K562 (cell line): ENCODE data around the gene PLGRKT. TPM values are rescaled to one million over a fixed set of nuclear protein-coding genes. Genes with fewer than 3 reads are reported as not detected.

Source experiments
- ELF4 ChIP-seq: fragments of 450-650 bp; formaldehyde crosslinking; IDR thresholded peaks from 2 replicates; pipeline ENCODE4 v1.4.0; 2022; ENCODE audit warnings: missing genetic modification characterization
- HIVEP1 ChIP-seq: fragments of 250-450 bp; sonication (Bioruptor Pico); IDR thresholded peaks from 2 replicates; pipeline ENCODE4 v1.4.0; 2020; ENCODE audit warnings: mild to moderate bottlenecking
- LEF1 ChIP-seq: fragments of 450-650 bp; IDR thresholded peaks from 2 replicates; pipeline ENCODE4 v1.6.1; 2016; ENCODE audit warnings: mild to moderate bottlenecking
- MCM5 ChIP-seq: fragments of 450-650 bp; IDR thresholded peaks from 2 replicates; pipeline ENCODE4 v1.6.1; 2016; ENCODE audit warnings: low read depth
- MYC ChIP-seq, 2 experiments: fragments of 250-450 bp in 1 of 2; sonication (Bioruptor Pico) in 1 of 2; IDR thresholded peaks; 2 replicates each; pipeline versions ENCODE4 v1.5.1 to v1.6.1; 2012 to 2021; ENCODE audit warnings: low read depth in 2 of 2, borderline replicate concordance in 1 of 2, improper control_type of control experiment in 1 of 2, low read length in 1 of 2, mild to moderate bottlenecking in 1 of 2, moderate library complexity in 1 of 2
- NR4A1 ChIP-seq, 2 experiments: fragments of 250-450 bp in 1 of 2; fragments of 450-650 bp in 1 of 2; sonication (Bioruptor Pico) in 1 of 2; IDR thresholded peaks; 2 replicates each; pipeline versions ENCODE4 v1.4.0 to v1.6.1; 2016 to 2020; ENCODE audit warnings: mild to moderate bottlenecking in 2 of 2, missing compliant biosample characterization in 1 of 2, missing genetic modification characterization in 1 of 2, moderate library complexity in 1 of 2
- PRDM10 ChIP-seq: fragments of 450-650 bp; IDR thresholded peaks from 2 replicates; pipeline ENCODE4 v1.6.1; 2018; ENCODE audit not compliant: partially characterized antibody
- RBFOX2 ChIP-seq: fragments of 200-400 bp; formaldehyde crosslinking; IDR thresholded peaks from 2 replicates; pipeline ENCODE4 v1.6.1; 2017; ENCODE audit warnings: low read depth, mild to moderate bottlenecking, low read length, moderate library complexity
- REST ChIP-seq, 2 experiments: fragments of 450-650 bp; formaldehyde crosslinking in 1 of 2; IDR thresholded peaks; 2 replicates each; pipeline versions ENCODE4 v1.4.0 to v1.6.1; 2014 to 2020; ENCODE audit warnings: mild to moderate bottlenecking in 2 of 2, borderline replicate concordance in 1 of 2, low read depth in 1 of 2
- STAT5A ChIP-seq: IDR thresholded peaks from 2 replicates; pipeline ENCODE4 v1.6.1; 2012; ENCODE audit warnings: low read length, inconsistent platforms, borderline replicate concordance
- TBP ChIP-seq: optimal IDR thresholded peaks from 2 replicates; pipeline ENCODE3; 2011; ENCODE audit warnings: low read depth, low read length, improper control_type of control experiment
- ZBTB49 ChIP-seq: sonication (generic); formaldehyde crosslinking; IDR thresholded peaks from 2 replicates; pipeline ENCODE4 v1.8.0; 2022; ENCODE audit warnings: missing genetic modification reagents, mild to moderate bottlenecking, borderline replicate concordance
- polyA plus RNA-seq, 8 experiments: library from polyadenylated mRNA; depleted of rRNA in 4 of 8; stranded (reverse) in 5 of 8; unstranded in 3 of 8; fragments of >200 nt; fragmentation: Nextera tagmentation in 2 of 8; fragmentation: Illumina TruSeq in 1 of 8; extraction: Ambion mirVana in 2 of 8; extraction: Trizol in 1 of 8; gene quantifications; 2 replicates each; pipeline versions ENCODE4 v1.2.1 to v1.2.3, GENCODE V29; 2011 to 2014; ENCODE audit warnings: inconsistent platforms in 1 of 8, missing spikeins in 1 of 8
- total RNA-seq, 7 experiments: library from RNA; depleted of rRNA in 6 of 7; stranded (reverse); fragments of >200 nt in 6 of 7; fragmentation: Illumina TruSeq in 2 of 7; extraction: Trizol in 2 of 7; gene quantifications; 2 replicates each; pipeline versions ENCODE4 v1.2.1 to v1.2.3, GENCODE V29; 2011 to 2021; ENCODE audit warnings: low replicate concordance in 1 of 7

PLGRKT gene
- total and polyA plus RNA-seq, 9 of the 15 experiments (the other 6 are each of a cell fraction or from before 2014, with no cell fraction given): 4.7 to 13.8 (median 6.5) TPM

DNA sequence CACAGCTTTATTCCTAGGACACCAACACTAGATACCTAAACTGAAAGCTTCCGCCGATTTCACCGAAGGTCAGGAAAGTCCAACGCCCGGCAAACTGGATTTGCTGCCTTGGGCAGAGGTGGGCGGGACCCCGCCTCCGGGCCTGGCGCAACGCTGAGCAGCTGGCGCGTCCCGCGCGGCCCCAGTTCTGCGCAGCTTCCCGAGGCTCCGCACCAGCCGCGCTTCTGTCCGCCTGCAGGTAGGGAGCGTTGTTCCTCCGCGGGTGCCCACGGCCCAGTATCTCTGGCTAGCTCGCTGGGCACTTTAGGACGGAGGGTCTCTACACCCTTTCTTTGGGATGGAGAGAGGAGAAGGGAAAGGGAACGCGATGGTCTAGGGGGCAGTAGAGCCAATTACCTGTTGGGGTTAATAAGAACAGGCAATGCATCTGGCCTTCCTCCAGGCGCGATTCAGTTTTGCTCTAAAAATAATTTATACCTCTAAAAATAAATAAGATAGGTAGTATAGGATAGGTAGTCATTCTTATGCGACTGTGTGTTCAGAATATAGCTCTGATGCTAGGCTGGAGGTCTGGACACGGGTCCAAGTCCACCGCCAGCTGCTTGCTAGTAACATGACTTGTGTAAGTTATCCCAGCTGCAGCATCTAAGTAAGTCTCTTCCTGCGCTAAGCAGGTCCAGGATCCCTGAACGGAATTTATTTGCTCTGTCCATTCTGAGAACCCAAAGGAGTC lies 12.8 kb upstream of the PLGRKT start, which contains the start of gene CD274 (continued):
- TF ChIP-seq ZBTB49 (CRISPR knock-in tag) (no peak), RBFOX2 (peak; percentile 70), MCM5 (no peak), MYC (IDR thresholded peaks at IDR 0.05; ENCODE audit: low read depth, low read length) (0 out of 2 replicates have a peak, but pooled peaks have one; percentile 50), MYC (CRISPR knock-in tag; IDR thresholded peaks at IDR 0.05; ENCODE audit: borderline replicate concordance, low read depth) (no peak), REST (IDR thresholded peaks at IDR 0.05; ENCODE audit: borderline replicate concordance) (peak; percentile 74), REST (CRISPR knock-in tag; IDR thresholded peaks at IDR 0.05; ENCODE audit: low read depth) (no peak), NR4A1 (CRISPR knock-in tag; IDR thresholded peaks at IDR 0.05) (no peak), NR4A1 (tag; IDR thresholded peaks at IDR 0.05) (no peak), PRDM10 (no peak), TBP (no peak), ELF4 (CRISPR knock-in tag) (no peak), LEF1 (no peak), HIVEP1 (no peak), STAT5A (no peak; the same call in 1 of the 2 replicates)
